ENCODE results near the gene FBXO17. TPM values are rescaled to one million over a fixed set of nuclear protein-coding genes. Genes with fewer than 3 reads are reported as not detected.

The FBXO17 gene
- total and polyA plus RNA-seq, 2 donors (not counting 3 experiments of a cell fraction or from before 2014, with no cell fraction given) = 21.8 to 23.8 TPM

DNA sequence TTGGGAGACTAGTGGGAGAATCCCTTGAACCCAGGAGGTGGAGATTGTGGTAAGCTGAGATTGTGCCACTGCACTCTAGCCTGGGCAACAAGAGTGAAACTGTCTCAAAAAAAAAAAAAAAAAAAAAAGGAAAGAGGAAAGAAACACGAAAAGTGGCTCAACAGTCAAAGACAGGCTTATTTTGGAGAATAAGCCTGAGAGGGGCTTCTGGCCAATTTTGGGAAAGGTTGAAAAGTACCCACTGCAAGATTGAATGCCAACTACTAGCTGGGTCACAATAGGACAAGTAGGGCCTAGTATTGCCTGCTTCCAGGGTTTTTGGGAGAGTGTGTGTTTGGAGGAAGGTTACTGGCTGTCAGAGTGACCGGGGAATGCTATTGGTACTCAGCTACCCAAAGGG is 17.2 kb downstream of the FBXO17 start:
- POLR2A ChIA-PET = no interaction called here
- H3K4me1 ChIP-seq (ENCODE audit: control insufficient read depth, extremely low read depth, insufficient read depth, low read length) = peaks cover 2% of the 10 kb centered on the region
- no peak for TF ChIP-seq EZH2 (IDR thresholded peaks at IDR 0.05; ENCODE audit: borderline replicate concordance, low read depth, low read length, severe bottlenecking)
- no peak for TF ChIP-seq POLR2AphosphoS5 (IDR thresholded peaks at IDR 0.05; ENCODE audit: insufficient read depth, low read depth, low read length)
- TF ChIP-seq, protein P1, sequence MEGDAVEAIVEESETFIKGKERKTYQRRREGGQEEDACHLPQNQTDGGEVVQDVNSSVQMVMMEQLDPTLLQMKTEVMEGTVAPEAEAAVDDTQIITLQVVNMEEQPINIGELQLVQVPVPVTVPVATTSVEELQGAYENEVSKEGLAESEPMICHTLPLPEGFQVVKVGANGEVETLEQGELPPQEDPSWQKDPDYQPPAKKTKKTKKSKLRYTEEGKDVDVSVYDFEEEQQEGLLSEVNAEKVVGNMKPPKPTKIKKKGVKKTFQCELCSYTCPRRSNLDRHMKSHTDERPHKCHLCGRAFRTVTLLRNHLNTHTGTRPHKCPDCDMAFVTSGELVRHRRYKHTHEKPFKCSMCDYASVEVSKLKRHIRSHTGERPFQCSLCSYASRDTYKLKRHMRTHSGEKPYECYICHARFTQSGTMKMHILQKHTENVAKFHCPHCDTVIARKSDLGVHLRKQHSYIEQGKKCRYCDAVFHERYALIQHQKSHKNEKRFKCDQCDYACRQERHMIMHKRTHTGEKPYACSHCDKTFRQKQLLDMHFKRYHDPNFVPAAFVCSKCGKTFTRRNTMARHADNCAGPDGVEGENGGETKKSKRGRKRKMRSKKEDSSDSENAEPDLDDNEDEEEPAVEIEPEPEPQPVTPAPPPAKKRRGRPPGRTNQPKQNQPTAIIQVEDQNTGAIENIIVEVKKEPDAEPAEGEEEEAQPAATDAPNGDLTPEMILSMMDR (IDR thresholded peaks at IDR 0.05; ENCODE audit: extremely low read depth in 1 of 2, insufficient read depth in 1 of 2, low read depth in 1 of 2, low read length in 2 of 2) = no peak
- no peak for TF ChIP-seq MYC (IDR thresholded peaks at IDR 0.05; ENCODE audit: low read depth, low read length)
- no peak for TF ChIP-seq JUN (IDR thresholded peaks at IDR 0.05; ENCODE audit: borderline replicate concordance, insufficient read depth, insufficient read length, low read depth)
- TF ChIP-seq, protein P2, sequence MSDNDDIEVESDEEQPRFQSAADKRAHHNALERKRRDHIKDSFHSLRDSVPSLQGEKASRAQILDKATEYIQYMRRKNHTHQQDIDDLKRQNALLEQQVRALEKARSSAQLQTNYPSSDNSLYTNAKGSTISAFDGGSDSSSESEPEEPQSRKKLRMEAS (IDR thresholded peaks at IDR 0.05; ENCODE audit: insufficient read depth, insufficient read length) = no peak
- no peak for TF ChIP-seq POLR2A (IDR thresholded peaks at IDR 0.05; ENCODE audit: low read depth, low read length)
- no peak for TF ChIP-seq FOS (IDR thresholded peaks at IDR 0.05; ENCODE audit: borderline replicate concordance, insufficient read depth, low read length)
- TF ChIP-seq GATA2 (IDR thresholded peaks at IDR 0.05; ENCODE audit: insufficient read depth, insufficient read length, low read depth, low read length) = no peak
- no peaks in the 10 kb centered on the region for H3K79me2 ChIP-seq (ENCODE audit: control insufficient read depth, insufficient read depth, low read length)
- no peak overlapping the region for H2AFZ ChIP-seq (ENCODE audit: low read depth, low read length)
- H3K9ac ChIP-seq (replicated peaks; ENCODE audit: extremely low read depth, insufficient read depth, low read length) = no peak overlapping the region
- FAIRE-seq = no peak
- peaks cover 0 to 2% of the 10 kb centered on the region in 2 experiments for H3K36me3 ChIP-seq (ENCODE audit: control insufficient read depth in 2 of 2, extremely low read depth in 1 of 2, insufficient read depth in 2 of 2, low read length in 2 of 2)
- H3K9me1 ChIP-seq (replicated peaks; ENCODE audit: control insufficient read depth, extremely low read depth, insufficient read depth, low read length) = no peaks in the 10 kb centered on the region
- H3K27me3 ChIP-seq (ENCODE audit: control insufficient read depth in 2 of 2, insufficient read depth in 2 of 2, low read length in 2 of 2) = no peaks in the 10 kb centered on the region
- dilution Hi-C loops (cut with MboI; ENCODE audit: extremely low pct_ligation_motif_present, low sequenced_read_pairs) (no loop called here), intact Hi-C loops (cut with micrococcal nuclease) (no loop called here)
- BruUV-seq (replicated peaks) = no TSS peak
- no peak for DNase-seq (ENCODE audit: low read depth, low spot score)
- H3K4me2 ChIP-seq (ENCODE audit: insufficient read depth, low read length) = no peak overlapping the region
- no peaks in the 10 kb centered on the region for H3K9me3 ChIP-seq (replicated peaks; ENCODE audit: control insufficient read depth, insufficient read depth, low read length)
- H3K4me3 ChIP-seq (replicated peaks in 1 of 3; ENCODE audit: insufficient read depth in 1 of 3, low read depth in 1 of 3, low read length in 3 of 3) = no peak overlapping the region
- CTCF ChIA-PET = interaction anchor here (0.9 kb wide), 1 partner anchor 76 kb away, joined by 3 read pairs; no protein-coding TSS in a partner anchor
- H4K20me1 ChIP-seq (replicated peaks; ENCODE audit: control insufficient read depth, extremely low read depth, insufficient read depth, low read length) = no peaks in the 10 kb centered on the region
- no peak overlapping the region for H3K27ac ChIP-seq (ENCODE audit: insufficient read depth, low read depth, low read length)

Measured in endothelial cell of umbilical vein (primary cell).